Heart left ventricle (tissue), 13 donors: Measurements from ENCODE around the gene PGRMC1.

Experiments
- POLR2A ChIP-seq, 2 donors: fragments of 450-650 bp; IDR thresholded peaks; one replicate each; pipeline ENCODE4 v1.6.1; 2017; ENCODE audit warnings: antibody characterized with exemption in 2 of 2, mild to moderate bottlenecking in 2 of 2, moderate library complexity in 2 of 2
- TF ChIP-seq, protein P1 (sequence below), 12 donors: fragments of 200-600 bp; sonication (generic) in 4 of 12; IDR thresholded peaks; one replicate each; pipeline versions ENCODE4 v1.5.0 to v1.8.0; 2018 to 2022; ENCODE audit warnings: antibody characterized with exemption in 12 of 12, mild to moderate bottlenecking in 5 of 12
- donor health status: ischemic (EF 13 %, LVEDD 7.1; RV severe dilation, severe dysfunction).
- donor health status: DM: no; HTN: yes; CAD: no.
- donor health status: DM: no; HTN: no; CAD: no.
- donor health status: ischemic (EF 25% LVEDD 6.9; RV normal size, moderate dysfunction).
- donor health status: ischemic (EF 25% LVEDD 5.7; RV mildly dilated, moderate dysfunction).
- donor health status: ischemic (EF 35%, LVEDD 5.7; RV mildly dilated, moderate dysfunction).
- donor health status: nonischemic (EF 11% LVEDD 7.7; RV severe dilation, severe dysfunction).
- donor health status: DM: yes; HTN: yes; CAD: no.
- donor health status: PGD.
- donor health status: ischemic (EF 29% LVEDD 5.4; RV normal size, mild dysfunction).
- donor health status: nonischemic (EF 23%, LVEDD 6.1; RV moderate dilation, normal function).

DNA sequence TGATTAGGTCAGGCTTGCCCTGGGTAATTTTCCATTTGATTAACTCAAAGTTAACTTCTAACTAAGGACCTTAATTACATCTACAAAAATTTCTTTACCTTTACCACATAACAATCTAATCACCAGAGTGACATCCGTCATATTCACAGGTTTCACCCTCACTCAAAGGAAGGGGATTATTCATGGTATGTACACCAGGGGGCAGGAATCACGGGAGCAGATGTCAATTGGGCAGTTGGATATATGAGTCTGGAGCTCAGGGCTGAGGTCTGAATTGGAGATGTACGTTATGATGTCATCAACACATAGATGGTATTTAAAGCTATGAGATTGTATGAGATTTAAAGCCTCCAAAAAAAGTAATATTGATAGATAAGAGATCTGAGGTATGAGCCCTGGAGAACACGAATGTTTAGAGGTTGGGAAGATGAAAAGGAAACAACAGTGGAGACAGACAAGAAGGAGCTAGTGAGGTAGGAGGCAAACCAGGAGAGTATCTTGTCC lies 52.9 kb downstream of the PGRMC1 start:
- TF ChIP-seq, protein P1, sequence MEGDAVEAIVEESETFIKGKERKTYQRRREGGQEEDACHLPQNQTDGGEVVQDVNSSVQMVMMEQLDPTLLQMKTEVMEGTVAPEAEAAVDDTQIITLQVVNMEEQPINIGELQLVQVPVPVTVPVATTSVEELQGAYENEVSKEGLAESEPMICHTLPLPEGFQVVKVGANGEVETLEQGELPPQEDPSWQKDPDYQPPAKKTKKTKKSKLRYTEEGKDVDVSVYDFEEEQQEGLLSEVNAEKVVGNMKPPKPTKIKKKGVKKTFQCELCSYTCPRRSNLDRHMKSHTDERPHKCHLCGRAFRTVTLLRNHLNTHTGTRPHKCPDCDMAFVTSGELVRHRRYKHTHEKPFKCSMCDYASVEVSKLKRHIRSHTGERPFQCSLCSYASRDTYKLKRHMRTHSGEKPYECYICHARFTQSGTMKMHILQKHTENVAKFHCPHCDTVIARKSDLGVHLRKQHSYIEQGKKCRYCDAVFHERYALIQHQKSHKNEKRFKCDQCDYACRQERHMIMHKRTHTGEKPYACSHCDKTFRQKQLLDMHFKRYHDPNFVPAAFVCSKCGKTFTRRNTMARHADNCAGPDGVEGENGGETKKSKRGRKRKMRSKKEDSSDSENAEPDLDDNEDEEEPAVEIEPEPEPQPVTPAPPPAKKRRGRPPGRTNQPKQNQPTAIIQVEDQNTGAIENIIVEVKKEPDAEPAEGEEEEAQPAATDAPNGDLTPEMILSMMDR (IDR thresholded peaks at IDR 0.05), result no peak
- TF ChIP-seq POLR2A (IDR thresholded peaks at IDR 0.05), result no peak
